ENCODE data around the gene ZFYVE28.

The ZFYVE28 gene

GRCh38 chr4:2375427-2375826, 43.0 kb downstream of the ZFYVE28 start:
- Histone ChIP-seq H3K9me3 (ENCODE audit: control extremely low read depth in 1 of 5, control insufficient read depth in 4 of 5, insufficient read depth in 2 of 5, low read depth in 1 of 5, low read length in 4 of 5) (peaks cover 0 to 8% (median 0%) of the 10 kb centered on the region in 5 experiments), H3K27ac (ENCODE audit: insufficient read depth in 1 of 2, low read depth in 1 of 2, low read length in 2 of 2, poor library complexity in 1 of 2, severe bottlenecking in 2 of 2) (no peak overlapping the region), H3K4me1 (ENCODE audit: control extremely low read depth in 1 of 4, control insufficient read depth in 4 of 4, insufficient read depth in 4 of 4, low read length in 3 of 4) (no peaks in the 10 kb centered on the region), H3K36me3 (ENCODE audit: control insufficient read depth in 4 of 4, insufficient read depth in 4 of 4, low read length in 3 of 4) (no peaks in the 10 kb centered on the region), H3K4me3 (ENCODE audit: control insufficient read depth in 1 of 7, extremely low read depth in 1 of 7, insufficient read depth in 4 of 7, low read depth in 2 of 7, low read length in 6 of 7) (no peak overlapping the region), H3K27me3 (replicated peaks in 2 of 5; ENCODE audit: control insufficient read depth in 4 of 5, insufficient read depth in 5 of 5, low read length in 4 of 5) (no peaks in the 10 kb centered on the region)
- no peak for DNase-seq
- WGBS (ENCODE audit: insufficient coverage) = no CpG with 5 or more reads among the region's 10 CpGs
- POLR2A ChIA-PET = no interaction called here
- CTCF ChIA-PET = interaction anchor here (1.2 kb wide), 1 partner anchor 66 kb away, joined by 3 read pairs; no protein-coding TSS in a partner anchor

DNA sequence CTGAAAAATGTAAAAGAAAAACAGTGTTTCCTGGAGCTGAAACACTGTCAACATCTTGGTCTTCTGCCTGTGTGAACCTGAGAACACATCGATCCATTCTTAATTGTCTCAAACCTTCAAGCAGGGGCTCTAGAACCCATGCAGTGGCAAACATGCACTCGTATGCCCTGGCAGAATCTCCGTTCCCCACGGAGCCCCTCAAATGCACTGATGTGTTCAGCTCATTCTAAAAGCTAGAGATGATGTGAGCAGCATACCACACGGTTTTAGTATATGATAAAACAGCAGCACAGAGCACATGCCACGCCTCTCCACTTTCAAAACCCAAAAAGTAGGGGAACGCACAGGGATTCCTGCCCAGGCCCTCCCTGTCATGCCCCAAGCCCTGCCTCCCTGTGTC, 44.9 kb downstream of the ZFYVE28 start:
- POLR2A ChIA-PET = no interaction called here
- whole genome bisulfite sequencing (ENCODE audit: insufficient coverage) = 99% methylated on average over 7 of the region's 7 CpGs
- H3K4me3 ChIP-seq (ENCODE audit: control insufficient read depth in 1 of 7, extremely low read depth in 1 of 7, insufficient read depth in 4 of 7, low read depth in 2 of 7, low read length in 6 of 7) = no peak overlapping the region
- H3K9me3 ChIP-seq (ENCODE audit: control extremely low read depth in 1 of 5, control insufficient read depth in 4 of 5, insufficient read depth in 2 of 5, low read depth in 1 of 5, low read length in 4 of 5) = peaks cover 0 to 19% (median 4%) of the 10 kb centered on the region in 5 experiments
- no peaks in the 10 kb centered on the region for H3K27me3 ChIP-seq (replicated peaks in 2 of 5; ENCODE audit: control insufficient read depth in 4 of 5, insufficient read depth in 5 of 5, low read length in 4 of 5)
- DNase-seq = no peak
- H3K27ac ChIP-seq (ENCODE audit: insufficient read depth in 1 of 2, low read depth in 1 of 2, low read length in 2 of 2, poor library complexity in 1 of 2, severe bottlenecking in 2 of 2) = no peak overlapping the region
- H3K36me3 ChIP-seq (ENCODE audit: control insufficient read depth in 4 of 4, insufficient read depth in 4 of 4, low read length in 3 of 4) = no peaks in the 10 kb centered on the region
- no peaks in the 10 kb centered on the region for H3K4me1 ChIP-seq (ENCODE audit: control extremely low read depth in 1 of 4, control insufficient read depth in 4 of 4, insufficient read depth in 4 of 4, low read length in 3 of 4)
- CTCF ChIA-PET = interaction anchor here (1.4 to 1.7 kb wide), 2 partner anchors 12 to 19 kb away, joined by 5 to 7 read pairs; no protein-coding TSS in a partner anchor

DNA sequence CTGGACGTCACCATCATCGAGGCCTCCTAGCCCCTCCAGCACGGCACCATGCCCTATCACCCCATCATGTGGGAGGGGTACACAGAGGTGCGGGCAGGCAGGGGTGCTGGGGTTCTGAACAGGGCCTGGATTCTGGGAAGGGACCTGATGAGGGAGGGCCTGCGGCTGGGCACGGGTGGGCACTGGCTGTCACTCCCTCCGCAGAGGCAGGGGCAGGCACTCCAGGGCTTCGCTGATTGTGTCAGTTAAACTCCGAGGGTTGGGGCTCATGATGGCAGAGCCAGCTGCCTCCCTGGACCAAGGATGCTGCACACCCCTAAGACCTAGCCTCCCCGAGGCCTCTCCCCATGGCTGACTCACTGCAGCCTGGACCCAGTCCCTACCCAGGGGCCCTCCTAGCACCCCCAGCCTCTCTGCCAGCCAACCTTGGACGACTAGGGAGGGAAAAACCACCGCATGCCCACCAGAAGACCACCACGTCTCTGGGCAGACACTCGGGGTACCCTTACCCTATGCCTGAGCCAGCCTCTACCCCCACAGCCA, 45.9 kb downstream of the ZFYVE28 start:
- DNase-seq = no peak
- no peak overlapping the region for H3K27ac ChIP-seq (ENCODE audit: insufficient read depth in 1 of 2, low read depth in 1 of 2, low read length in 2 of 2, poor library complexity in 1 of 2, severe bottlenecking in 2 of 2)
- H3K4me1 ChIP-seq (ENCODE audit: control extremely low read depth in 1 of 4, control insufficient read depth in 4 of 4, insufficient read depth in 4 of 4, low read length in 3 of 4) = no peaks in the 10 kb centered on the region
- ChIA-PET CTCF (no interaction called here), POLR2A (interaction anchor here (0.6 kb wide), 1 partner anchor 141 kb away, joined by 3 read pairs; no protein-coding TSS in a partner anchor)
- 91% methylated on average over 9 of the region's 14 CpGs for WGBS (ENCODE audit: insufficient coverage)
- no peak overlapping the region for H3K4me3 ChIP-seq (ENCODE audit: control insufficient read depth in 1 of 7, extremely low read depth in 1 of 7, insufficient read depth in 4 of 7, low read depth in 2 of 7, low read length in 6 of 7)
- peaks cover 0 to 3% (median 0%) of the 10 kb centered on the region in 5 experiments for H3K27me3 ChIP-seq (replicated peaks in 2 of 5; ENCODE audit: control insufficient read depth in 4 of 5, insufficient read depth in 5 of 5, low read length in 4 of 5)
- peaks cover 0 to 23% (median 6%) of the 10 kb centered on the region in 5 experiments for H3K9me3 ChIP-seq (ENCODE audit: control extremely low read depth in 1 of 5, control insufficient read depth in 4 of 5, insufficient read depth in 2 of 5, low read depth in 1 of 5, low read length in 4 of 5)
- H3K36me3 ChIP-seq (ENCODE audit: control insufficient read depth in 4 of 4, insufficient read depth in 4 of 4, low read length in 3 of 4) = no peaks in the 10 kb centered on the region

GRCh38 chr4:2371765-2372487, 46.5 kb downstream of the ZFYVE28 start:
- no peak overlapping the region for H3K4me3 ChIP-seq (ENCODE audit: control insufficient read depth in 1 of 7, extremely low read depth in 1 of 7, insufficient read depth in 4 of 7, low read depth in 2 of 7, low read length in 6 of 7)
- WGBS (ENCODE audit: insufficient coverage) = 92% methylated on average over 22 of the region's 27 CpGs
- no peak overlapping the region for H3K27ac ChIP-seq (ENCODE audit: insufficient read depth in 1 of 2, low read depth in 1 of 2, low read length in 2 of 2, poor library complexity in 1 of 2, severe bottlenecking in 2 of 2)
- DNase-seq = no peak
- H3K9me3 ChIP-seq (ENCODE audit: control extremely low read depth in 1 of 5, control insufficient read depth in 4 of 5, insufficient read depth in 2 of 5, low read depth in 1 of 5, low read length in 4 of 5) = peaks cover 0 to 23% (median 6%) of the 10 kb centered on the region in 5 experiments
- H3K36me3 ChIP-seq (ENCODE audit: control insufficient read depth in 4 of 4, insufficient read depth in 4 of 4, low read length in 3 of 4) = no peaks in the 10 kb centered on the region
- ChIA-PET POLR2A (interaction anchor here (0.6 kb wide), 1 partner anchor 43 kb away, joined by 4 read pairs; no protein-coding TSS in a partner anchor), CTCF (interaction anchor here (0.7 to 1.3 kb wide), 3 partner anchors 10 to 66 kb away, joined by 3 read pairs; no protein-coding TSS in a partner anchor)
- no peaks in the 10 kb centered on the region for H3K4me1 ChIP-seq (ENCODE audit: control extremely low read depth in 1 of 4, control insufficient read depth in 4 of 4, insufficient read depth in 4 of 4, low read length in 3 of 4)
- peaks cover 0 to 3% (median 0%) of the 10 kb centered on the region in 5 experiments for H3K27me3 ChIP-seq (replicated peaks in 2 of 5; ENCODE audit: control insufficient read depth in 4 of 5, insufficient read depth in 5 of 5, low read length in 4 of 5)

DNA sequence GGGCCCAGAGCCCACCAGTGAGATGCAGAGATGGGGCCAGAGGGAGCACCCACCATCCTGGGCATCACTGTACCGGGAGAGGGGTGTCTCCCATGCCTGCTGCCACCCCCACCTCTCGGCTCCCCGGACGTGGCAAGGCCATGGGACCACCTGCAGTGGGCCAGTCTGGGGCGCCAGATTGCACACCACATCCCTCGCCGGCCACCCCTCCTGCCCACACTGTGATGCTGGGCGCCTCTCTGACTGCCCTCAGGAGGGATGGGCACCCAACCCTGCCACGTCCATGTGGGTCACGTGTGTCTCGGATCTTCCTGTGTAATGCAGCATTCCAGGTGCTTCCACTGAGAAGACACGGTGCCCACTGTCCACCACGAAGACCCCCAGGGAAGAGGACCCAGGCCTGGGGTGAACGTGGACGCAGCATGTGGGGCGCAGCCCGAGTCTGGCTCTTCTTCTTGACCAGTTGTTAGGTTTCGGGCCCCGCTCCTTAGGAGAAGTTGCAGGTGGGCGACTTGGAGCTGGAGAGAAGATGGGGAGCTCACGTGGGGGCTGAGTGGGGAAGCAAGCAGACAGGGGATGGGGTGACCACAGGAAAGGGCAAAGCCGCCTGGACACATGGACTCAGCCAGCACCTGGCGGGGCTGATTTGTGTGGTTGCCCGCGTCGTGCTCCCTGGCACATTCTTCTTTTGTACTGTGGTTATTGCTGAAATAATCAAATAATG, 47.7 kb downstream of the ZFYVE28 start:
- Histone ChIP-seq H3K4me3 (ENCODE audit: control insufficient read depth in 1 of 7, extremely low read depth in 1 of 7, insufficient read depth in 4 of 7, low read depth in 2 of 7, low read length in 6 of 7) (no peak overlapping the region), H3K36me3 (ENCODE audit: control insufficient read depth in 4 of 4, insufficient read depth in 4 of 4, low read length in 3 of 4) (no peaks in the 10 kb centered on the region), H3K9me3 (ENCODE audit: control extremely low read depth in 1 of 5, control insufficient read depth in 4 of 5, insufficient read depth in 2 of 5, low read depth in 1 of 5, low read length in 4 of 5) (peaks cover 0 to 23% (median 6%) of the 10 kb centered on the region in 5 experiments), H3K27me3 (replicated peaks in 2 of 5; ENCODE audit: control insufficient read depth in 4 of 5, insufficient read depth in 5 of 5, low read length in 4 of 5) (peaks cover 0 to 9% (median 0%) of the 10 kb centered on the region in 5 experiments), H3K27ac (ENCODE audit: insufficient read depth in 1 of 2, low read depth in 1 of 2, low read length in 2 of 2, poor library complexity in 1 of 2, severe bottlenecking in 2 of 2) (no peak overlapping the region), H3K4me1 (ENCODE audit: control extremely low read depth in 1 of 4, control insufficient read depth in 4 of 4, insufficient read depth in 4 of 4, low read length in 3 of 4) (no peaks in the 10 kb centered on the region)
- 92% methylated on average over 17 of the region's 26 CpGs for WGBS (ENCODE audit: insufficient coverage)
- POLR2A ChIA-PET = no interaction called here
- DNase-seq = no peak
- CTCF ChIA-PET = interaction anchor here (1.2 to 1.3 kb wide), 2 partner anchors 9 to 13 kb away, joined by 3 read pairs; no protein-coding TSS in a partner anchor

GRCh38 chr4:2368746-2369437, 49.6 kb downstream of the ZFYVE28 start:
- Histone ChIP-seq H3K4me3 (ENCODE audit: control insufficient read depth in 1 of 7, extremely low read depth in 1 of 7, insufficient read depth in 4 of 7, low read depth in 2 of 7, low read length in 6 of 7) (no peak overlapping the region), H3K4me1 (ENCODE audit: control extremely low read depth in 1 of 4, control insufficient read depth in 4 of 4, insufficient read depth in 4 of 4, low read length in 3 of 4) (peaks cover 0 to 11% (median 7%) of the 10 kb centered on the region in 4 experiments), H3K27ac (ENCODE audit: insufficient read depth in 1 of 2, low read depth in 1 of 2, low read length in 2 of 2, poor library complexity in 1 of 2, severe bottlenecking in 2 of 2) (no peak overlapping the region), H3K36me3 (ENCODE audit: control insufficient read depth in 4 of 4, insufficient read depth in 4 of 4, low read length in 3 of 4) (no peaks in the 10 kb centered on the region), H3K27me3 (replicated peaks in 2 of 5; ENCODE audit: control insufficient read depth in 4 of 5, insufficient read depth in 5 of 5, low read length in 4 of 5) (peaks cover 0 to 9% (median 0%) of the 10 kb centered on the region in 5 experiments), H3K9me3 (ENCODE audit: control extremely low read depth in 1 of 5, control insufficient read depth in 4 of 5, insufficient read depth in 2 of 5, low read depth in 1 of 5, low read length in 4 of 5) (peaks cover 0 to 21% (median 6%) of the 10 kb centered on the region in 5 experiments)
- WGBS (ENCODE audit: insufficient coverage) = 100% methylated on average over 4 of the region's 4 CpGs
- CTCF ChIA-PET = no interaction called here
- DNase-seq = no peak
- POLR2A ChIA-PET = no interaction called here
